OCI-LY1 (cell line): ENCODE measurements around the gene KCNJ16.

Source experiments
- H2AFZ ChIP-seq: fragments of 200-600 bp; sonication (generic), shearing (Covaris generic); 2 replicates; pipeline ENCODE4 v1.6.0; 2014; ENCODE audit warnings: antibody characterized with exemption, mild to moderate bottlenecking, low read length
- H3F3A ChIP-seq: fragments of 200-600 bp; sonication (generic), shearing (Covaris generic); 2 replicates; pipeline ENCODE4 v1.6.0; 2014; ENCODE audit warnings: mild to moderate bottlenecking, antibody characterized with exemption, low read length, moderate library complexity; ENCODE audit not compliant: insufficient read depth
- H3K27ac ChIP-seq: fragments of 200-600 bp; sonication (generic); 2 replicates; pipeline ENCODE4 v1.5.1; 2014; ENCODE audit warnings: low read length, mixed run types, mild to moderate bottlenecking, low read depth; ENCODE audit not compliant: poor library complexity, severe bottlenecking
- H3K27me3 ChIP-seq: fragments of 200-600 bp; sonication (generic); 2 replicates; pipeline ENCODE4 v1.6.0; 2014; ENCODE audit warnings: antibody characterized with exemption, mild to moderate bottlenecking, low read length, moderate library complexity; ENCODE audit not compliant: insufficient read depth
- H3K36me3 ChIP-seq: fragments of 200-600 bp; sonication (generic); 2 replicates; pipeline ENCODE4 v1.6.1; 2014; ENCODE audit warnings: mild to moderate bottlenecking, antibody characterized with exemption, low read length, moderate library complexity, mixed read lengths; ENCODE audit not compliant: insufficient read depth
- H3K4me1 ChIP-seq: fragments of 200-600 bp; sonication (generic); 2 replicates; pipeline ENCODE4 v1.5.1; 2014; ENCODE audit warnings: mild to moderate bottlenecking, low read length, moderate library complexity; ENCODE audit not compliant: insufficient read depth, severe bottlenecking
- H3K4me2 ChIP-seq: fragments of 200-600 bp; sonication (generic), shearing (Covaris generic); 2 replicates; pipeline ENCODE4 v1.6.1; 2014; ENCODE audit warnings: low read length
- H3K4me3 ChIP-seq: fragments of 200-600 bp; sonication (generic); 2 replicates; pipeline ENCODE4 v1.5.1; 2014; ENCODE audit warnings: low read length, low read depth, mild to moderate bottlenecking, mixed read lengths; ENCODE audit not compliant: poor library complexity, severe bottlenecking
- H3K79me2 ChIP-seq: fragments of 200-600 bp; shearing (Covaris generic); 2 replicates; pipeline ENCODE4 v1.6.1; 2016; ENCODE audit warnings: mixed run types, low read length, mixed read lengths; ENCODE audit not compliant: insufficient read depth
- H3K9ac ChIP-seq: fragments of 200-600 bp; sonication (generic), shearing (Covaris generic); 2 replicates; pipeline ENCODE4 v1.6.1; 2014; ENCODE audit warnings: mild to moderate bottlenecking, low read length, mixed read lengths
- H3K9me2 ChIP-seq: fragments of 200-600 bp; sonication (generic), shearing (Covaris generic); 2 replicates; pipeline ENCODE4 v1.6.1; 2014; ENCODE audit warnings: low read depth, mild to moderate bottlenecking, low read length, mixed read lengths
- H3K9me3 ChIP-seq: fragments of 200-600 bp; shearing (Covaris generic); 2 replicates; pipeline ENCODE4 v1.6.1; 2014; ENCODE audit warnings: low read length, mixed read lengths
- H4K20me1 ChIP-seq: fragments of 200-600 bp; sonication (generic), shearing (Covaris generic); 2 replicates; pipeline ENCODE4 v1.6.0; 2016; ENCODE audit warnings: mild to moderate bottlenecking, low read length; ENCODE audit not compliant: insufficient read depth
- CTCF ChIP-seq: fragments of 200-600 bp; sonication (generic), shearing (Covaris generic); IDR thresholded peaks from 2 replicates; pipeline ENCODE4 v1.5.1; 2017; ENCODE audit warnings: mild to moderate bottlenecking, antibody characterized with exemption, low read length, moderate library complexity, mixed read lengths
- EZH2 ChIP-seq: fragments of 200-600 bp; sonication (generic), shearing (Covaris generic); IDR thresholded peaks from 2 replicates; pipeline ENCODE4 v1.8.0; 2017; ENCODE audit warnings: borderline replicate concordance, mixed run types, mild to moderate bottlenecking, antibody characterized with exemption, low read length, moderate library complexity, mixed read lengths

KCNJ16 gene

GRCh38 chr17:70055000-70055399, 20.0 kb upstream of the KCNJ16 start:
- Histone ChIP-seq H3K4me2 (no peak overlapping the region), H3K9ac (no peak overlapping the region), H3K9me3 (no peaks in the 10 kb centered on the region), H3K36me3 (no peaks in the 10 kb centered on the region), H3F3A (no peaks in the 10 kb centered on the region), H3K4me1 (peaks cover 8% of the 10 kb centered on the region), H3K27me3 (no peaks in the 10 kb centered on the region), H2AFZ (no peak overlapping the region), H3K79me2 (no peaks in the 10 kb centered on the region), H4K20me1 (no peaks in the 10 kb centered on the region), H3K27ac (no peak overlapping the region), H3K4me3 (no peak overlapping the region), H3K9me2 (no peaks in the 10 kb centered on the region)
- TF ChIP-seq EZH2 (no peak), CTCF (no peak)

GRCh38 chr17:70059071-70059470, 16.0 kb upstream of the KCNJ16 start:
- Histone ChIP-seq H3K36me3 (no peaks in the 10 kb centered on the region), H3F3A (no peaks in the 10 kb centered on the region), H3K27ac (no peak overlapping the region), H3K27me3 (no peaks in the 10 kb centered on the region), H3K4me1 (no peaks in the 10 kb centered on the region), H2AFZ (no peak overlapping the region), H3K9ac (no peak overlapping the region), H4K20me1 (no peaks in the 10 kb centered on the region), H3K9me3 (no peaks in the 10 kb centered on the region), H3K4me2 (no peak overlapping the region), H3K4me3 (no peak overlapping the region), H3K9me2 (no peaks in the 10 kb centered on the region), H3K79me2 (no peaks in the 10 kb centered on the region)
- TF ChIP-seq EZH2 (no peak), CTCF (no peak)

GRCh38 chr17:70059649-70060048, 15.4 kb upstream of the KCNJ16 start:
- Histone ChIP-seq H3K4me2 (no peak overlapping the region), H3K4me1 (no peaks in the 10 kb centered on the region), H3F3A (no peaks in the 10 kb centered on the region), H3K9ac (no peak overlapping the region), H3K79me2 (no peaks in the 10 kb centered on the region), H3K36me3 (no peaks in the 10 kb centered on the region), H3K27ac (no peak overlapping the region), H3K4me3 (no peak overlapping the region), H3K9me3 (no peaks in the 10 kb centered on the region), H2AFZ (no peak overlapping the region), H3K9me2 (no peaks in the 10 kb centered on the region), H4K20me1 (no peaks in the 10 kb centered on the region), H3K27me3 (no peaks in the 10 kb centered on the region)
- TF ChIP-seq EZH2: no peak
- no peak for TF ChIP-seq CTCF
